GM18498 (cell line): Measurements from ENCODE around the gene FXYD7.
"Not testable (repeated sequence)": the region's sequence is repeated elsewhere in the genome, so short reads cannot be mapped to it uniquely, and the experiment has no call there.

Experiments used
- ATAC-seq: cut with Tn5 transposase; IDR thresholded peaks from one replicate; pipeline ENCODE4 v1.9.1; 2021; ENCODE audit warnings: mild to moderate bottlenecking, moderate library complexity; ENCODE audit not compliant: unreplicated experiment

The FXYD7 gene

DNA sequence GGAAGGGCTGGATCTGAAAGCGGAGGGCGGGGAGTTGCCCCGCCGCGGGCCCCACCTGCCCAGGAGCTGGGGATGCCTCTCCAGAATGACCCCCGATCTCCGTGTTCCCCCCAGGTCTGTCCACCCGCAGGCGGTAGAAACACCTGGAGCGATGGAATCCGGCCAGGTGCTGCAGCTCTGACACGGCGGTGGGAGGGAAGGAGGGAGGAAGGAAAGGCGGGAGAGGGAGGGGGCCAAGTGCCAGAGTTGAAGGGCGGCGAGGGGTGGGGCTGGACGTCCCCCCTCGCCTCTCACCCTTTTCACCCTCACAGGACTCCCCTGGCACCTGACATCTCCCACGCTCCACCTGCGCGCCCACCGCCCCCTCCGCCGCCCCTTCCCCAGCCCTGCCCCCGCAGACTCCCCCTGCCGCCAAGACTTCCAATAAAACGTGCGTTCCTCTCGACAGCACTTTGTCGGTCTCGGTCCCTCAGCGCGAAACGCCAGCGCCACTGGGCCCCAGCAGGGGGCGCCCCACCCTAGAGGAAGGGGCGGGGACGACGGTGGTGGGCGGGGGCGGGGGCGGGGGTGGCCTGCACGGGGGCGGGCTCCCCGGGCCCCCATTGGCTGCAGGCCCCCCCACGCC lies 337 bp upstream of the FXYD7 start:
- no peak for ATAC-seq

DNA sequence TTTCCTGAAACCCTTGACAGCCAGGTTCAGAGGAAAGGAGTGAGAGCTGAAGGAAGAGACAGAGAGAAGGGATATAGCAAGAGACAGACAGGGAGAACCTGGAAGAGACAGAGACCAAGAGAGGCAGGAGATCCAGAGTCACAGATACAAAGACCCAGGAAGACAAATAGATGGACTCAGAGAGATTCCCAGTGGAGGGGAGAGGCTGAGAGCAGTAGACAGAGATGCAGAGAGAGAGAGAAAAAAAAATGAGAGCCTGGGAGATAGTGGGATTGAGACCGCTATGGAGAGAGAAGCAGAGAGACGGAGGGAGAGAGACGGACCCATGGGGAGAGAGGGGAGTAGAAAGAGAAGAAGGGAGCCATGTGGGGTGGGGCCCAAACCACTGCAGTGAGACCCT lies 763 bp downstream of the FXYD7 start:
- ATAC-seq: no peak

DNA sequence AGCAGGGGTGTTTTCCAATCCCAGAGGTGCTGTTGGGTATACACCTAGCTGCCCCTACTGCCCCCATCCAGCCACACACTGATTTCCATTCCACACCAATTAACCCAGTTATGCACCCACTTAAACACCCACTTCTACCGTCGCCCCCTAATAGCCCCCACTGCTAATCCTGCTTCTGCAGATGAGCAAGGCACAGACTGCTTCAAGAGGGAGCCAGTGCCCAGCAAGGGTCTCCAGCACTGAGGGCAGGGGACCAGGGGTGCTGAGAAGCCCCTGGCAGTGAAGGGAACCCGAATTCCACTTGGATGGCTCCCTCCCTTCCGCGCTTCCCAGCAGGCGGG lies 1.2 kb downstream of the FXYD7 start:
- no peak for ATAC-seq

DNA sequence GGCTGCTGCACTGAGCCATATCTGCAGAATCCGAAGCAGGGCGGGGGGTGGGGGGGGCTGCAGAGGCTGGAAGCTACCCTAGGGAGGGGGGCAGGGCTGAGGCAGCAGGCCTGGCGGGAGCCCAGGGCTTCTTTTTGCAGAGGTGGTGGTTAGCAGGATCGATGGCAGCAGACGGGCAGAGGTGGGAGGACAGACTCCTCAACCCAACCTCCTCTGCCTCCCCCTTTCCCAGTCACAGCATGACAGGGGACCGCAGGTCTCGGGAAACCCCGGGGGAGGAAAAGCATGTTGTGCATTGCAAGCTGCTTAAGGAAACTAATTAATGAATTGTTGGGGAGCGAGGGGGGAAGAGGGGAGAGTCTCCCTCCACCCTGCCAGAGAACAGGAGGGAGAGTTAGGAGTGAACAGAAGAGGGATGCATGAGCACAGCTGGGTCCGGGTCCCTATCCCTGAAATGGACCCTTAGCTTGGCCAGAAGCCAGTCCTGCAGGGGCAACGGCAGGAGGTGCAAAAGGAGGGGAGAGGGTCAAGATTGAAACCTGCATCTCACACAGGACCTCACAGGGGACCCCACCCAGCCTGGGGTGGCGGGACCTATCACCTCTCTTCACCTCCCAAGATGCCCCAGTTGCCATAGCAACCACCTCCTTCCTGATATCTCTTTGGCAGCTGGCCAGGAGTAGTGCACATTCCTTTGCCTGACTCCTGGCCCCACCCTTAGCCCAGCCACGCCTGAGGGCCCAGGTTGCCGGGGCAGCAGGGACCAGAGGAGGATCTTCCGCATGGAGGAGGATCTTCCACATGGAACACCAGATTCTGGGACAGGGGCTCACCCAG lies 1.8 kb downstream of the FXYD7 start:
- no peak for ATAC-seq

DNA sequence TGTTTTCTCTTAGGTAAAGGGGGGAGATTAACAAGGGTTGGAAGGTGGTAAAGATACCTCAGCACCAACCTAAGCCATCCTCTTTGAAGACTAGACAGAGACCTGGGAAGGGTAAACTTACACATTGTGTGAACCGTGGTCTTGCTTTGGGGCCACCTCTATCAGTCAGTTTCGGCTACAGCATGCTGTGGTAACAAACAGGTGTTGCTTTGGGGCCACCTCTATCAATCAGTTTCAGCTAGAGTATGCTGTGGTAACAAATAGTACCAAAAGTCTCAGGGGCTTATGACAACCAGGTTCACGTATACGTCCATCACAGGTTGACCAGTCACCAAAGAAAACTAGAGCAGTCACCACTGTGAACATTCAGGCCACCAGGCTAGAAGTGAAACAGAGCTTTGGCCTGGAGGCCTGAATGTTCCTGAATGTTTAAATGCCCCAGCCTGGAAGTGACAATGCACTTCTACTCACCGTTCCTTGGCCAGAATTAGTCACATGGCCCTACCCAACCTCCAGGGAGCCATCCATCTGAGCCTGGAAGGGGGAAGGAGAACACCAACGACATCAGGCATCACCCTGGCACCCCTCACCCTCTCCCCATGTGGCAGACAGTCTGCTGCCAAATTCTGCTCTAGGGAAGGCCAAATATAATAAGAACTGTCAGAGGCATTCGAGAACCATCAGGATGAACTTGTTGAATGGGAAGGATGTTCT lies 3.8 kb downstream of the FXYD7 start:
- ATAC-seq: no peak

DNA sequence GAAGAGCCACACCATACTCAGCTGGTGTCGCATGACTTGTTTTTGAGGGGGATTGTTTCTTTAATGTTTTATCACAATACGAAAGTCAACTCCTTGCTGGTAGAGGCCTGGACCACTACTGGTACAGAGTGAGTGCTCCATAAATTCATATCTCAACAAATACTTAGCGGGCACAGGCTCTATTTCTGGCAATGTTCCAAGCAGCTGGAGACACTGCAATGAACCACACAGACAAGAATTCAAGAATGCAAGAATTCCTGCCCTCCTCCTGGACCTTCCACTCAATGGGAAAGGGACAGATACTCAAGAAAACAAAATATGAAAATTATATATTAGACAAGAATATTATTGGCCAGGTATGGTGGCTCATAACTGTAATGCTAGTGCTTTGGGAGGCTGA lies 6.4 kb downstream of the FXYD7 start:
- ATAC-seq: no peak

DNA sequence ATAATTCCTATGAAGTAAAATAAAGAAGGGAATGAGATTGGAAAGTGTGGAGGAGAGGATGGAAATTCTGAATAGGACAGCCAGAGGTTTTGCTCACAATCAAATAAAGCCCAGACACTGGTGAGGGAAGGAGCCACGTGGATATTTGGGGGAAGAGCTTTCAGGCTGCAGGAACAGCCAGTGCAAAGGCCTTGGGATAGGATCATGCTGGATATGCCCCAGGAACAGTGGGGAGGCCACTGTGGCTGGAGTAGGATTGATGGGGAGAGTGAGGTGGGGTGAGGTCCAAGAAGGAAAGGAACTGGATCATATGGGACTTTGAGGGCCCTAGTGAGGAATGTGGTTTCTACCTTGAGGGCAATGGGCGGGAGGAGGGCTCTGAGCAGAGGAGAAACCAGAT lies 7.4 kb downstream of the FXYD7 start:
- ATAC-seq: no peak

DNA sequence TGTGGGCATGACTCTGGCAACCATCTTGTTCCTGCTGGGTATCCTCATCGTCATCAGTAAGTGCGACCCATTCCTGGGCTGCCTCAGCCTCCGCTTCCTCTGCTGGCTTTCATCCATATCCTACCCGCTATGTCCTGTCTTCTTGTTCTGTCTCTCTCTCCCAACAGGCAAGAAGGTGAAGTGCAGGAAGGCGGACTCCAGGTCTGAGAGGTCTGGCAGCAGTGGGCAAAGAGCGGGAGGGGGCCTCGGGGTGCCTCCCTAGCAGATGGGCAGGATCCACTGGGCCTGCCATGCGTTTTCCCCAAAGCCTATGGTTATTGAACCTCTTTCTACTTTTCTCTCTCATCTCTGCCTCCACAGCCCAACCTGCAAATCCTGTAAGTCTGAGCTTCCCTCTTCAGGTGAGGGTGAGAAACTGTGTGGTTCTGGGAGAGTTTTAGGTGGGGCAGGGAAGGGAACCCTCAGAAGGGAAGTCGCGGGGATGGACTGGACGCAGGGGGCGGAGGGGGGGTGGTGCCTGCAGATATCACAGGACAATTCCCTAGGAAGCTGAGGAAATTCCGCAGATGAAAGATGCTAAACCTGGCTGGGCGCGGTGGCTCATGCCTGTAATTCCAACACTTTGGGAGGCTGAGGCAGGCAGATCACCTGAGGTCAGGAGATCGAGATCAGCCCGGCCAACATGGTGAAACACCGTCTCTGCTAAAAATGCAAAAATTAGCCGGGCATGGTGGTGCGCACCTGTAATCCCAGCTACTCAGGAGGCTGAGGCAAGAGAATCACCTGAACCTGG lies 8.4 kb downstream of the FXYD7 start:
- no peak for ATAC-seq

DNA sequence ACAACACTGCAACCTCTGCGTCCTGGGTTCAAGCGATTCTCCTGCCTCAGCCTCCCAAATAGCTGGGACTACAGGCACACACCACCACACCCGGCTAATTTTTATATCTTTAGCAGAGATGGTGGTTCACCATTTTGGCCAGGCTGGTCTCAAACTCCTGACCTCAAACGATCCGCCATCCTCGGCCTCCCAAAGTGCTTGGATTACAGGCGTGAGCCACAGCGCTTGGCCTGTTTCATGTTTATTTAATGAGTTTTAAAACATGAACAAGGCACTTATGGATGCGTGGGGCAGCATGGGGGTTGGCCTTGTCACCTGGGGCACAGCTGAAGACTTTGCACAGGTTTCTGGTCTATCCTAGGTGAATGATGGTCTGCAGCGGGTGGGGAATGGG lies 10.1 kb downstream of the FXYD7 start:
- ATAC-seq: not testable (repeated sequence)

DNA sequence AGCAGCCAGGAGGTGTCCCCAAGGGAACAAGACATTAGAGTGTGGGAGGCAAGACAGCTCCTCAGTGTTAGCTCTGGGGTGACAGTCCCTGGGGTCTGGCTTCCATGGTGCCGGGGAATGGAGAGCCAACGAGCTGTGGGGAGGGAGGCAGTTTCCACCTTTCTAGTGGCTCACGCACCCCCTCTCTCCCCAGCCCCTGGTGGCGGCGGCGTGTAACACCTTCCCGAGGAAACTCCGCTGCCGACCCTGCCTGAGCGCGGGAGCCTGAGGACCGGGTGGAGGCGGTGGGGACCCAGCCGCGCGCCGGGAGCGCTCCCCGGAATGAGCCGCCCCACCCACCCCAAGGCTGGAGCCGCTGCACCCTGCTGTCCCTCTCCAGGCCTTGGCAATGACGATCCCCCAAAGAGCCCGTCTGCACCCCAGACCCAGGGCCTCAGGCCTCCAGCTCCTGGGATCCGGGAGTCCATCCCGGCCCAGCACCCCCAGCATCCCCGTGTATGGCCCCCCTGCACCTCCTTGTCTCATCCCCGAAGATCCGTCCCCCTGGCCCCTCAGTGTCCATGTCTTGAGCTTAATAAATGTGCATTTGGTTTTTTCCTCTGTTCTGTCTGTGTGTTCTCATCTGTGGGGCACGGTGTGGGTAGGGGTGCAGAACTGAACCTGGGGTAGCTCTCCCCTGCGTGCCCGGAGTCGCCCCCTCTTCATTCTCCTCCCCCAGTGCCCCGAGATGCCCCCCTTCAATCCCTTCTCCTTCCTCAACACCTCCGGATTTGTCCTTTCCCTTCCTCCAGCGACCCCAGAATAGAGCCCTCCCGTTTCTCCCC lies 10.9 kb downstream of the FXYD7 start:
- ATAC-seq: no peak

DNA sequence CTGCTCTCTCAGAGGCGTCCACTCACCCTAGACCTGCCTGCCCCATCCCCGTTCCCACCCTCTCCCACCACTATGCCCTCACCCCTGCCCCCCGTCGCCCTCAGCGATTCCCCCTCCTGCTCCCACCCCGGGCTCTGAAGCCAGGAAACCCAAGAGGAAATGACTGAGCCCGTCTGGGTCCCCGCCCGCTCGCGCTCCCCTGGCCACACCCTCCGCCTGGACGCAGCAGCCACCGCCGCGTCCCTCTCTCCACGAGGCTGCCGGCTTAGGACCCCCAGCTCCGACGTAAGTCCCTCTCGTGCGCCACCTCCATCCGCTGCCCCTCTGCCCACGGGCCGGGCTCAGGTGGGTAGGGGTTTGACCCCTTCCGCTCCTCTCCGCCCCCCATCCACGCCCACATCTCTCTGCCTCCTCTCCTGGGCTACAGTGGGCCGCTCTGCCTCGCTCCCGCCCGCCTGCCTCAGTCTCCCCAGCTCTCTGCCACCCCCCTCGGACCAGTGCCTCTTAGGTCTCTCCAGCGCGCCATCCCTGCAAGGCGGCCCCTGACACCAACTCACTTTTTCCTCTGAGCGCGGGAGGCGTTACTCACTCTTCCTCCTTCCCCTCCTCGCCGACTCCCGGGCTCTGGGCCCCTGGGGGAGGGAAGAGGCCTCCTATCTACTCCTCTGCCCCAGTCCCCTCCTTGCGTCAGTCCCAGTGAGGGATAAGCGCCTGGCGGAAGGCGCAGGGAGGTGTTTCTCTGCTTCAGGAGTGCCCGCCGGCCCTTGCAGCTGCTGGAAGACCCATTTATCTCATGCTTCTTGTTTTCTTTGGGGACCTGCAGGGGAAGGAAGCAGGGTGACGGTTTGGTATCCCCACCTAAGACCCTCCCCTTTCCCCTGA lies 11.7 kb downstream of the FXYD7 start, which contains the start of gene FXYD5:
TSS of gene FXYD5 (plus strand) at position 211 of the 882 bp plus-strand sequence. CDS start 816 bp downstream, outside the sequence.
- no peak for ATAC-seq

DNA sequence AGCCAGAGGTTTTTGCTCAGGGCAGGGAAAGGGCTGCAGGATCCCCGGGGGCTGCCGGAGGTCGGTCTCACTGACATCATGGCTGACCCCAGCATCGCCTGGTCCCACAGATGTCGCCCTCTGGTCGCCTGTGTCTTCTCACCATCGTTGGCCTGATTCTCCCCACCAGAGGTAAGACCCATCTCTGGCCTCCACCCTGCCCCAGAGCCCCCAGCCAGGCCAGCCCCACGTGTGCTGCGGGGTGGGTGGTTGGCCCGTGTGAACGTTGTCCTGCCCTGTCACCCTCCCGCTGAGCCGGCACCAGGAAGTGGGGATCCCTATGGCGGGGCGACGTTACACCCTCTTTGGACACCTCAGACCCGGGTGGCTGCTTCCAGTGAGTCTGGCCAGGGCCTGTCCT lies 12.4 kb downstream of the FXYD7 start:
- ATAC-seq: no peak

DNA sequence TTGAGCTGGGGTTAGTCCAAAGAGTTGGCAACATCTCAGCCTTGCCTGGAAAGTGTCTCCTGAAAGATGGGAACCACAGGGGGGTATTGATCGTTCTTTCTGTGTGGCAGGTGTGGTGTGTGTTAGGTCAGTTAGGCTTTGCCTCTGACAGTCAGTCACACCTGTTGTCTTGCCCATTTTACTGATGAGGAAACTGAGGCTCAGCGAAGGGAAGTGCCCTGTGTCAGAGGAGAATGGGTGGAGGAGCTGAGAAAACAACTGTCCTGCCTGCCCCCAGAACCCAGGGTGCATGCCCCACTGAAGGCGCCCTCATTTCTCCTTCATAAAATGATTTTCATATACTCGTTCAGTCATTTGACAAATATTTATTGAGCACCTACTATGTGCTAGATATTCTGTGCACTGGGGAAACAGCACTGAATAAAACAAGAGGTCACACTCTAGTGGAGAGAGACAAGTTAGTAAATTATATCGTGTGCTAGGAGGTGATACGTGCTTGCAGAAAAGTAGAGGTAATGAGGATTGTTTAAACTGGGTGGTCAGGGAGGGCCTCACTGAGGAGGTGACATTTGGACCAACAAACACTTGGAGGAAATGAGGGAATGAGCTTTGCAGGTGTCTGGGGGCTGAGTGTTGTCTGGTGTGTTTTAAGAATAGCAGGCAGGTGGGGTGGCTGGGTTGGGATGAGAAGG lies 13.1 kb downstream of the FXYD7 start:
- no peak for ATAC-seq

DNA sequence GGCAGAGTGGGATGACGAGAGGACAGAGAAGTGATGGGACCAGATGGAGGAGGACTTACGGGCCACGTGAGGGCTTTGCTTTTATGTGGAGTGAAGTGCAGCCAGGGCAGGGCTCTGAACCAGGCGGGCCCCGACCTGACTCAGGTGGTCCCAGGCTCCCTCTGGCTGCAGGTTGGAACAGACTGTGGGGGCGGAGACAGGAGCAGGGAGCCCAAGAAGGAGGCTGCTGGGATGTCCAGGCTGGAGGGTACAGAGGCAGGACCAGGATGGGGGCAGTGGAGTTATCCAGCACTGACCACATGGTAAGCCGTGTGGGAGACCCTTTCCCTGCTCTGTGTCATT lies 13.6 kb downstream of the FXYD7 start:
- no peak for ATAC-seq

DNA sequence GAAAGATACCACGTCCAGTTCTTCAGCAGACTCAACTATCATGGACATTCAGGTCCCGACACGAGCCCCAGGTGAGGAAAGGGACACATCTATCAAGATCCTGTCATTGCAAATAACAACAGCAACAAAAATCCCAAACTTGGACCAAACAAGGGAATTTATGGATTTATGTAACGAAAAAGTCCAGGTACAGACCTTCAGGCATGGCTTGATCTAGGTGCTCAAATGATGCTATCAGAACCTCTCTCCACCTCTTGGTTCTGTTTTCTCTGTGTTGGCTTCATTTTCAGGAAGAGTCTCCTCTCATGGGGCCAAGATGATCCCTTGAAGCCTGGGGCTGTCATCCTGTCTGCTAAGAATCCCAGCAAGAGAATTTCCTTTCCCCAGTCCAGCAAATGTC lies 14.4 kb downstream of the FXYD7 start:
- ATAC-seq: no peak

DNA sequence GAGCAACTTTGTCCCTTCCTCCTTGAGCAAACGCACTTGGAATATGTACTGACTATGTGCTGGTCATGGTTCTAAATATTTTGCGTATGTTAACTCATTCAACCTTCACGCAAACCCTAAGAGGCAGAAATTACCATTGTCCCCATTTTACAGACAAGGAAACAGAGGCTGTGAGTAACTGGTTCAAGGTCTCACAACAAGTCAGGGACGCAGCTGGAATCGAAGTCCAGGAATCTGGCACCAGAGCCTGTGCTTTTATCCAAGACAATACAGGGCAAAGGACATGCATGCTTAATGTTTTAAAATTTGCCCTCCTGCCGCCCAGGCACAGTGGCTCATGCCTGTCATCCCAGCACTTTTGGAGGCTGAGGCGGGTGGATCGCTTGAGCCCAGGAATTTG lies 16.6 kb downstream of the FXYD7 start:
- no peak for ATAC-seq

DNA sequence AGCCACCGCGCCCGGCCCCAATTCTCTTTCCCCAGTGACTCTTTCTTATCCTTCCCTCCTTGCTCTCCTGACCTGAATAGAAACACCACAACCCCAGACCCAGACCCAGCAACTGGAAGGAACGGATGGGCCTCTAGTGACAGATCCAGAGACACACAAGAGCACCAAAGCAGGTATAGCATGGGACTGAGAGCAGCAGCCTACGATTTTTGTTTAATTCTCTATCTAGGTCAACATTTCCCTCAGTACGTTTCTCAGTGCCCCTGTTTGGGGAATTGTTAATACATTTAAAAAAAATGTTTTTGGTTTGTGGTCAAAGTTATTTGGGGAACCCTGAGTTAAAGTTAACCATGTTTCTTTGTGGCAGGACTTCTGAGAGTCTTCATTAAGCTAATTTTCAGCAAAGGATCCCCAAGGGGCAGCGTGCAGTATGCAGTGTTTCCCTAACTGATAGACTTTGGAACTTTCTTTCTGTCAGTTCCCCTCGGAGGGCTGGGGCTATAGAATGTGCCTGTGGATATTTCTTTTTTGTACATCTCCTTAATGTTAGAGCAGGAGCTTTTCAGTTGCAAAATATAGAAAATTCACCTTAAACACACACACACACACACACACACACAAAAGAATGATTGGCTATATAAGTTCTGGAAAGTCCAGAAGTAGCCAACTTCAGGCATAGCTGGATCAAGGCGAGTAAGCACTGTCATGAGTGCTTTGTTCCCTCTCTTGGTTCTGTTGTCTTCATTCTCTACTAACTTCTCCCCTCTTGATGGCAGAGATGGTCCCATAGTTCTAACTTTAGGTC lies 17.8 kb downstream of the FXYD7 start:
- no peak for ATAC-seq

DNA sequence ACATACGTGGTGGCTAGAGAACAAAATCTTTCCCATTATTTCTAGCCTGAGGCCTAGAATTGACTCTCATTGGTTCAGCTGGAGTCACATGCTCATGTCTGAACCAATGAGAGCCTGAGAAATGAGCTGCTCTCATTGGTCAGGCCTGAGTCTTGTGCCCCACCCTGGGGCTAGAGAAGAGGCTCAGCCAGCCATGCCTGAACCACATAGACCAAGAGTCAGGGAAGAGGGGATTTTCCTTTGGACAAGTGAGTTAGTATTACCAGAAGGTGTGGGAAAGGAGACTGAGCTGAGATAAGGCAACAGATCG lies 18.3 kb downstream of the FXYD7 start:
- ATAC-seq: no peak
